Effector CD8-positive, alpha-beta T cell (primary cell): ENCODE data around the gene STX4.

ENCODE experiments used
- DNase-seq: peaks from one replicate; lab custom pipeline; 2025; lab: John Stamatoyannopoulos, UW
- total RNA-seq, 4 experiments: gene quantifications; one replicate each; lab custom pipeline; 2026; lab: John Stamatoyannopoulos, UW

The STX4 gene
- 62.2 to 77.6 (median 73.3) reads per million in 4 experiments for total RNA-seq

DNA sequence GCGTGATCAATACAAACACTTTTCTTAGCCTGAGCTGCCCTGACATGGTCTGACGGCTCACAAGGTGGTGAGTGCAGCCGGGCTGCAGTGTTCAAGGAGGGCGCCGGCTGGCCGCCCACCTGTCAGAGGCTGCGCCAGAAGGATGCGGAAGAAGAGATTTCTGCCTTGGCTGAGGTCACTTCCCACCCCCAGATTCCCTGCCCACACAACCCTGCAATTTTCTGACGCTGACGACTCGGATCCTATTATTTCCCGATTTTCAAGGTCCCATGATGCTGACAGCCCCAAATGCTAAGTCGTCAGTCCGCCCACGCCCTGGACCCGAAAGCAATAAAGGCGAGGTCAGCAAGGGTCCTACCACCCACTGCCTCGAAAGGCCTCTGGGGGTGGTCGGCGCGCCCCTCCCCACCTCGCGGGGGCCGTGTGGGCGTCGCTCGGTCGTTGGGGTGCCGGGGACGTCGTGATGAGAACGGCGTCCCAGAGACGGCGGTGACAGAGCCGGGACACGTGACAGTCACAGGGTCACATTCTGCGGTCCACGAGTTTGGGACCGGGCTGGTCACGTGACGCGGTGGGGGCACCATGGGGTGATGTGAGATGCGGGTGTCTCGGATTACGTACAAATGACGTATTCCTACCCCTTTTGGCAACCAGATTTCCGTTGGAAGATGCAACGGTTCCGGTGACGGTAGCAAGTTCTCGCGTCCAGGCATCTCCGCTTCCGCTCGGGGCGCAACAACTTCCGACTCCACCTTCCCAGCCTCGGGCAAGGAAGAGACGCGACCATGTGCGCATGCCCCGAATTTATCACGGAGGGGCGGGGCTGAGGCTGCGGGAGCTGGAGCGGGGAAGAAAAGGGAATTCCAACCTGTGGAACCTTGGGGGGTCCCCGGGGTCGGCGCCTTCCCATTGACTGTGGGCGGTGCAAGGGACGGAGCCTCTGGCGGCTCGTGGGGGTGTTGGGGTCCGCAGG is at the start of gene STX4:
Gene STX4, plus strand, starts transcription at position 823 of the 973 bp plus-strand sequence. CDS start 248 bp downstream, outside the sequence.
- peak; percentile 100 for DNase-seq

GRCh38 chr16:30983898-30984610 is 49.3 kb upstream of the STX4 start:
- no peak for DNase-seq

DNA sequence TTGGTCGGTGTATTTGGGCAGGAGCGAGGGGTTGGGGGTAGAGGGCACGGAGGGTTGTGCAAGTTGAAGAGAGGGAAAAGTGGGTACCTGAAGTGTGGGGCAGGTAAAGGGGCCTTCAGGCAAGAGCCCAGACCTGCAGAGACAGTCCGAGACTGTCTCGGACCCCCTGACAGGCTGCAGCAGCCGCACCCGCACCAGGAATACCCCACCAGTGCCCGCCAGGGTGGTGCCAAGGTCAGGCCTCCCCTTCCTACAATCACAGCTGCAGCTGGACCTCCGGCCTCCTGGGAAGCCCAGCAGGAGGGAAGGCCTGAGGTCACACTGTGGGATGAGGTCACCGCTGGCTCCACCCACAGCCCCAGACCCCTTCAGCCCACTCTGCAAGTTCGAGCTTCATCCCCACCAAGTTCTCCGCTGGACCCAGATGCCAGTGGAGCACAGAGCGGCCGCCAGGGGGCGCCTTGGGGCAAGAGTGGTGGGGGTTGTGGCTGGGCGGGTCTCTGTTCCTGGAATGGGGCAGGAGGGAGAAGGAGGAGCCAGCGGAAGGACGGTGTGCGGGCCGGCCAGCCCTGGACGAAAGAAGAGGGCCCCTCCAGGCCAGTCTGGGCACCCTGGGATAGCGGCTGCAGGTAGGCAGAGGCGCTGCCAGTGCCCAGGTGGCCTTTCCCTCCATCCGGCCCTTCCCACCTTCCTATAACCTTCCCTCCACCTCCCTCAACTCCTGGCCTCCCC is 48.5 kb upstream of the STX4 start, which contains the start of gene HSD3B7:
Gene HSD3B7, plus strand, starts transcription at position 539 of the 732 bp plus-strand sequence. CDS start 452 bp downstream, outside the sequence.
- peak; percentile 76 for DNase-seq

- DNase-seq, result no peak
These were observed 47.8 kb upstream of the STX4 start for GRCh38 chr16:30985401-30986128.

DNA sequence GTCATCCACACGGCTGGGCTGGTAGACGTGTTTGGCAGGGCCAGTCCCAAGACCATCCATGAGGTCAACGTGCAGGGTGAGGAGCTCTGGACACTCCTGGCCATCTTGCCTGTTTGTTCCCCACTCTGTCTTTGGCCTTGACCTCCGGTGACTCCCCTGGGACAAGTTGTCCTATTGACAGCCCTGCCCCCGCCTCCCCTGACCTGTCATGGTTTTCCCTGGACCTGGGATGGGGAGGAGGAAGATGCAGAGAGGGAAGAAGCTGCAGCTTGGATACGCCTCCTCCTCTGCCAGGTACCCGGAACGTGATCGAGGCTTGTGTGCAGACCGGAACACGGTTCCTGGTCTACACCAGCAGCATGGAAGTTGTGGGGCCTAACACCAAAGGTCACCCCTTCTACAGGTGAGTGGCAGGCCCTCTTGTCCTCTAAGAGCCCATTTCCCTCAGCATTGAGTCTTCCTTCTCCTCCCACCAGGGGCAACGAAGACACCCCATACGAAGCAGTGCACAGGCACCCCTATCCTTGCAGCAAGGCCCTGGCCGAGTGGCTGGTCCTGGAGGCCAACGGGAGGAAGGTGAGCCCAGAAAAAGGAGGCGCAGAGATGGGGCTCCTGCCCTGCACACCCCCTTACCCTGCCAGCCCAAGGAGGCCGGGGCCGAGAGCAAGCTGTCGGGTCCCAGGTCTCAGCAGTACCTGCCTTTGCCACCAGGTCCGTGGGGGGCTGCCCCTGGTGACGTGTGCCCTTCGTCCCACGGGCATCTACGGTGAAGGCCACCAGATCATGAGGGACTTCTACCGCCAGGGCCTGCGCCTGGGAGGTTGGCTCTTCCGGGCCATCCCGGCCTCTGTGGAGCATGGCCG is 47.0 kb upstream of the STX4 start:
- no peak for DNase-seq

DNA sequence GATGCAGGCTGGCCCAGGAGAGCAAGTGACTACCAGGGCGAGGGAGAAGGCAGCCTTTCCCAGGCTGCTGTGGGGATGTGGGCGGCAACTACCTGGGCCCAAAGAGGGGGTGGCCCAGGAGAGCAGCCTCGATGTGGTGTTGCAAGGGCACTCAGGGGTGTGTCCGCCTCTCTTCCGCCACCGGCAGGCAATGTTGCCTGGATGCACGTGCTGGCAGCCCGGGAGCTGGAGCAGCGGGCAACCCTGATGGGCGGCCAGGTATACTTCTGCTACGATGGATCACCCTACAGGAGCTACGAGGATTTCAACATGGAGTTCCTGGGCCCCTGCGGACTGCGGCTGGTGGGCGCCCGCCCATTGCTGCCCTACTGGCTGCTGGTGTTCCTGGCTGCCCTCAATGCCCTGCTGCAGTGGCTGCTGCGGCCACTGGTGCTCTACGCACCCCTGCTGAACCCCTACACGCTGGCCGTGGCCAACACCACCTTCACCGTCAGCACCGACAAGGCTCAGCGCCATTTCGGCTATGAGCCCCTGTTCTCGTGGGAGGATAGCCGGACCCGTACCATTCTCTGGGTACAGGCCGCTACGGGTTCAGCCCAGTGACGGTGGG is 45.7 kb upstream of the STX4 start:
- DNase-seq, result no peak

DNA sequence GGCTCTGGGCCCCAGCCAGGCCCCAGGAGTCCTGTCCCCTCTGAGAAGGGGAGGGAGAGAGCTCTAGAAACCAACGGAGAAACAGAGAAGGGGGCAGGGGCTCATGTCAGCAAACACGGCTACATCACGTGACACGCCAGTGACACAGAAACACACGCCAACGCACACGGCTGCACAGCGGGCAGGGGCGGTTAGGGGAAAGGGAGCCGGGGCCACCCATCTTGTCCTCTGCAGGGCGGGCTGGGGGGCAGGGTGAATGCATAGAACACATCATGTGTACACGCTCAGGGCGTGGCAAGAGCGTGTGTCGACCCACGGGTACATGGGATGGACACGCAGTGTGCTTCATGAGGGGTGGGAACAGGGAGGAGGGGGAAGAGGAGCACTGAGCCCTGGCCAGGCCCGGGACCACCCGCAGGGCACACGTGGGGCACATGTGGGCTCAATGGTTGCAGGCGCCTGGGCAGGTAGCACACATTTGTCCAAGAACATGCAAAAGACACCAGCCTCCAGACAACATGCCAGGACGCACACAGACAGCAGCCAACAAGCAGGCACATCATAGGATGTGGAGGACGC is 43.8 kb upstream of the STX4 start:
- no peak for DNase-seq

- DNase-seq, result no peak
These were observed 43.3 kb upstream of the STX4 start for GRCh38 chr16:30990105-30990504.

GRCh38 chr16:30991052-30991451 is 42.3 kb upstream of the STX4 start:
- DNase-seq, result no peak

- no peak for DNase-seq
These were observed 41.0 kb upstream of the STX4 start for GRCh38 chr16:30992276-30992780.

DNA sequence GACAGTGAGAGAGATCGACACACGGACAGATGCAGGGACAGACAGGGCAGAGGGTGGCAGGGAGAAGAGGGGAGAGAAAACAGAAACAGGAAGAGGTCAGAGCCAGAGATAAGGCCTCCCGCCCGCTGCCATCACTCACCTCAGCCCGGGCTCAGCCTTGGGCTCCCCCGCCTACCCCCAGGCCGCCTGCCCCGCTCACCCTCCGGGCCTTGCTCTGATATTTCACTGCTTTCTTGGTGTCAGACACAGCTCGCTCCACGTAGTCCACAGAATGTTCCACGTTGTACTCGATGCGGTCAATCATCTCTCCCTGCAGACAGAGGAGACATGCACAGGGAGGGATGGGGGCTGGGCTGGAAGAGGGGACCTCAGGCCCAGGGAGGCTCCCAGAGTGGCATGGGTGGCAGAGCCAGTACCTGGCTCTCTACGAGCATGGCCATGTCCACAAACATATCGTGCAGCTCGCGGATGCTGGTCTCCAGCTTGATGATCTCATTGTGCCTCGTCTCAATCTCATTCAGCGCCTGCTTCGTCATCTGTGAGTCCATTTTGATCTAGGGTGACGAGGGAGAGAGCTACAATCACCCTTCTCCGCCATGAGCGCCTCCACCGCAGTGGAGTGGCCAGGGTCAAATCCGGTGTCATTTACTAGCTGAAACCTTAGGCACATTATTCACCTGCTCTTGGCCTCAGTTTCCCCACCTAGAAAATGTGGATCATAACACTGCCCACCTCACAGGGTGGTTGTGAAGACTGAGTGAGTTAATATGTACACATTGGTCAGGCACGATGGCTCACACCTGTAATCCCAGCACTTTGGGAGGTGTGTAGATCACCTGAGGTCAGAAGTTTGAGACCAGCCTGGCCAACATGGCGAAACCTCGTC is 40.2 kb upstream of the STX4 start:
- no peak for DNase-seq

DNA sequence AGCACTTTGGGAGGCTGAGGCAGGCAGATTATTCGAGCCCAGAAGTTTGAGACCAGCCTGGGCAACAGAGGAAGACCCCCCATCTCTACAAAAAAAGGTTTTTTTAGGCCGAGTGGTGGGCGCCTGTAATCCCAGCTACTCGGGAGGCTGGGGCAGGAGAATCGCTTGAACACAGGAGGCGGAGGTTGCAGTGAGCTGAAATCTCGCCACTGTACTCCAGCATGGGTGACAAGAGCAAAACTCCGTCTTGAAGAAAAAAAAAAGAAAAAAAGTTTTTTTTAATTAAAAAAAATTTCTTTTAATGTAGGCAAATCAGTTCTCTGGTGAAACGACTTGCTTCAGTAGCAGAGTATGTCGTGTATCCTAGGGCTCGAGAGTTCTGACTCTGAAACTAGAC is 37.4 kb upstream of the STX4 start:
- DNase-seq, result no peak

GRCh38 chr16:30996324-30996984 is 36.9 kb upstream of the STX4 start:
- no peak for DNase-seq

GRCh38 chr16:30996985-30997724 is 36.2 kb upstream of the STX4 start:
- peak; percentile 81 for DNase-seq

DNA sequence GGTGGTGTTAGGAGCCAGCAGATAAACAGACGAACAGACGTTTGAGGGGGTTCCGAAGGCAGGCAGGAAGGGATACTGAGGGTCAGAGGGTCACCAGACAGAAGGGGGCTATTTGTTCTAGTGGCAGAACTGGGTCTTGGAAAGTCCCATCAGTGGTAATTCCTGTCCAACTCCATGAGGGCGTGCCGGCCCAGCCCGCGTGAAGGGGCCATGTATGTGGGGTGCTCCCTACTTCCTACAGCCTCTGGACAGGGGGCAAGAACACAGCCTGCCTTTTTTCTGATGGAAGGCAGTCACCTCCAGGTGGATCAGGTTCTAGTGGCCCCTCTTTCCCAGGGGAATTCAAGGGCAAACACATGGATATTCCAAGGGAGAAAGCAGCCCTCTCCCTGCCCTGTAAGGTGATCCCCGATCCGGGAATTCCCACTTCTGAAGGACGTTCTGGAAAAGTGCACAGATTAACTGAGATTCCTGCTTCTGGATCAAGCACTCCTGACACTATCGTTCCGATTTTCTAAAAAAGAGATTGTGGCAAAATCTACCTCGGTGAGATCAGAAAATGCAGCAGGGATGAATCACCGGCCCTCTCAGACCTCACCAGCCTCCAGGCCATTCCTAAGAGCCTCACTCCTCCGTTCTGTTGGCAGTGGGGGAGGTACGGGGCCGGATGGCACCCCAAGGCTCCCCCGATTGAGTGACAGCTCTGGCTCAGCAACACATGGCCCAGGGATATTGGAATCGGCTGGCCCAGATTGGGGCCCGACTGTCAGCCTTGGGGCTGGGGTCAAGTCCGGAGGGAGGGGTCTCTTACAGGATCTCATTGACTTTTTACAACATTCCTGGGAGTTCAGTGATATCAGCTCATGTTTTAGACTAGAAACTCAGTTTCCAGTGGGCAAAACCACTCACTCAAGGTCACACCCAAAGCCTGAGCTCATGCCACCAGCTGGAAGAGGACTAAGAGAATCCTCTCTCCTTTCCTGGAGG is 35.3 kb upstream of the STX4 start:
- no peak for DNase-seq
